Mesendoderm (in vitro differentiated cells): ENCODE measurements around the gene RBM39.
"Not testable (repeated sequence)": the region's sequence is repeated elsewhere in the genome, so short reads cannot be mapped to it uniquely, and the experiment has no call there.

Experiments used
- DNase-seq: peaks from one replicate; pipeline ENCODE4 v3.0.0; 2013
- H2AK5ac ChIP-seq: 2 replicates; pipeline ENCODE4 v1.6.1; 2013; ENCODE audit warnings: low read length, inconsistent platforms
- H2BK120ac ChIP-seq: 2 replicates; pipeline ENCODE4 v1.6.1; 2013; ENCODE audit warnings: low read depth, mild to moderate bottlenecking, low read length, moderate library complexity, mixed read lengths
- H2BK15ac ChIP-seq: replicated peaks from 2 replicates; pipeline ENCODE4 v1.6.1; 2013; ENCODE audit warnings: low read depth, mild to moderate bottlenecking, moderate library complexity
- H2BK5ac ChIP-seq: 2 replicates; pipeline ENCODE4 v1.6.1; 2013; ENCODE audit warnings: low read length, inconsistent platforms
- H3K18ac ChIP-seq: 2 replicates; pipeline ENCODE4 v1.6.1; 2013; ENCODE audit warnings: mild to moderate bottlenecking, low read length, mixed read lengths
- H3K23ac ChIP-seq: one replicate; pipeline ENCODE4 v1.6.1; 2013; ENCODE audit warnings: low read length
- H3K27ac ChIP-seq: 2 replicates; pipeline ENCODE4 v1.5.1; 2013; ENCODE audit warnings: low read depth, mild to moderate bottlenecking, inconsistent platforms, low read length, moderate library complexity
- H3K27me3 ChIP-seq: 2 replicates; pipeline ENCODE4 v1.6.1; 2013; ENCODE audit warnings: low read length, control low read depth, mild to moderate bottlenecking, inconsistent platforms; ENCODE audit not compliant: insufficient read depth, poor library complexity
- H3K36me3 ChIP-seq: 2 replicates; pipeline ENCODE4 v1.6.1; 2013; ENCODE audit warnings: low read length, inconsistent platforms; ENCODE audit not compliant: control insufficient read depth, insufficient read depth
- H3K4ac ChIP-seq: one replicate; pipeline ENCODE4 v1.6.1; 2013; ENCODE audit warnings: low read depth, mild to moderate bottlenecking, low read length, moderate library complexity
- H3K4me1 ChIP-seq: 2 replicates; pipeline ENCODE4 v1.6.1; 2013; ENCODE audit warnings: low read depth, low read length, inconsistent platforms; ENCODE audit not compliant: control insufficient read depth
- H3K4me2 ChIP-seq: 2 replicates; pipeline ENCODE4 v1.6.1; 2013; ENCODE audit warnings: low read length
- H3K4me3 ChIP-seq: 2 replicates; pipeline ENCODE4 v1.5.1; 2013; ENCODE audit warnings: mild to moderate bottlenecking, low read length
- H3K56ac ChIP-seq: one replicate; pipeline ENCODE4 v1.6.1; 2013; ENCODE audit warnings: low read length
- H3K79me1 ChIP-seq: 2 replicates; pipeline ENCODE4 v1.6.1; 2013; ENCODE audit warnings: low read length, inconsistent platforms
- H3K79me2 ChIP-seq: 2 replicates; pipeline ENCODE4 v1.6.1; 2013; ENCODE audit warnings: mild to moderate bottlenecking, low read length; ENCODE audit not compliant: control insufficient read depth, insufficient read depth
- H3K9ac ChIP-seq: 2 replicates; pipeline ENCODE4 v1.6.1; 2013; ENCODE audit warnings: low read length, inconsistent platforms
- H4K5ac ChIP-seq: one replicate; pipeline ENCODE4 v1.6.1; 2013; ENCODE audit warnings: low read length
- H4K8ac ChIP-seq: one replicate; pipeline ENCODE4 v1.6.1; 2013; ENCODE audit warnings: low read depth, mild to moderate bottlenecking, control low read depth, low read length, moderate library complexity
- WGBS: extraction: QIAGEN DNeasy Blood & Tissue Kit; methylation state at CpG from one replicate; pipeline ENCODE4 v1.1.7; 2013; ENCODE audit warnings: low lambda C conversion rate, missing lambda C conversion rate; ENCODE audit not compliant: insufficient coverage; ENCODE audit errors: extremely low coverage; 5-methylcytosine and 5-hydroxymethylcytosine counted together

The RBM39 gene

GRCh38 chr20:35710884-35711587 is 31.0 kb downstream of the RBM39 start:
- Histone ChIP-seq H3K4me1 (no peaks in the 10 kb centered on the region), H3K79me1 (peaks cover 7% of the 10 kb centered on the region), H3K27me3 (no peaks in the 10 kb centered on the region), H3K4ac (no peak overlapping the region), H3K4me2 (no peak overlapping the region), H3K18ac (no peak overlapping the region), H2AK5ac (no peak overlapping the region), H3K4me3 (no peak overlapping the region), H2BK15ac (no peak overlapping the region), H3K23ac (no peak overlapping the region), H3K79me2 (peaks cover 9% of the 10 kb centered on the region), H3K27ac (no peak overlapping the region), H4K5ac (no peak overlapping the region), H4K8ac (no peak overlapping the region), H3K36me3 (peaks cover 17% of the 10 kb centered on the region), H3K9ac (no peak overlapping the region), H2BK120ac (no peak overlapping the region), H3K56ac (no peak overlapping the region), H2BK5ac (no peak overlapping the region)
- DNase-seq = no peak
- no CpG with 5 or more reads among the region's 6 CpGs for WGBS

DNA sequence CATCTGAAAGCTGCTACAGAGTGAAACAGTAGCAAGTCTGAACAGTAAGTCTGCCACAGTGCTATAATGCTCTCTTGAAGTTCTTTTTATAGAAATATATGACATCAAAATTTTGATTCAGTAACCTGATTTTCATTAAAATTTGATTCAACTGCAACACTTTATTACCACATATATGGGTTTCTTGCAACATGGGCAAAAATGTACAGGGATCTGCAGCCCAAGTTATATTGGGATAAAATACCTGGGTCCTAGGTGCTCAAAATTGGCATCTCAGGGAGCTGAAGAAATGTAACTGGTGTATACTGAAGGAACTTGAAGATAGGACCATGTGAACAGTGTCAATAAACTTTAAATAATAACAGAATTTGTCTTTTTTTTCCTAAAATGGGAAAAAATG is 32.0 kb downstream of the RBM39 start:
- Histone ChIP-seq H3K4me3 (no peak overlapping the region), H3K4ac (no peak overlapping the region)

DNA sequence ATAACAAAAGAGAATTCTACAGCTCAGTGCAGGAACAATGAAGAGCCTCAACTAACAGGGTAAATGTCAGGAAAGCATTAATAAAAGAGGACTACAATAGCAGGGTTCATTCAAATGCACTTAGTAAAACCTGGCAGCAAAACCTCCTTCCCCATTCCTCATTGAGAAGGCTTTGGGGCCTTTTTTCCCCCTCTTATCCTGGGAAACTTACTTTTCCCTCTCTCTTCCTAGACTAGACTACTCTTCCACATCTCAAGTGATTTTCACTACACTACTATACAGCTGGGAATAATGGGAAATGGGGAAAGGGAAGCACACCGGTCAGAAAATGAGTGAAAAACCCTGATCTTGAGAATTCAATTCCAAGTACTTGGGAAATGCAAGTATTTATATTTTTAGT is 32.8 kb downstream of the RBM39 start:
- Histone ChIP-seq H4K5ac (no peak overlapping the region), H3K23ac (no peak overlapping the region), H3K18ac (no peak overlapping the region), H3K27ac (no peak overlapping the region), H3K9ac (no peak overlapping the region), H3K56ac (no peak overlapping the region), H3K4me2 (no peak overlapping the region), H3K79me2 (peaks cover 6% of the 10 kb centered on the region), H3K27me3 (no peaks in the 10 kb centered on the region), H3K4ac (no peak overlapping the region), H3K79me1 (peaks cover 5% of the 10 kb centered on the region), H2BK15ac (no peak overlapping the region), H2BK120ac (no peak overlapping the region), H4K8ac (no peak overlapping the region), H2AK5ac (no peak overlapping the region), H3K4me1 (no peaks in the 10 kb centered on the region), H2BK5ac (no peak overlapping the region), H3K4me3 (no peak overlapping the region), H3K36me3 (peaks cover 16% of the 10 kb centered on the region)
- DNase-seq = no peak
- WGBS = no CpG with 5 or more reads among the region's 1 CpG

More for the DNA sequence above, 32.0 kb downstream of the RBM39 start:
- Histone ChIP-seq H3K27ac (no peak overlapping the region), H4K5ac (no peak overlapping the region), H3K18ac (no peak overlapping the region), H3K79me2 (peaks cover 6% of the 10 kb centered on the region), H3K23ac (no peak overlapping the region), H2BK5ac (no peak overlapping the region), H3K56ac (no peak overlapping the region), H2BK15ac (no peak overlapping the region), H2BK120ac (no peak overlapping the region), H3K36me3 (peaks cover 16% of the 10 kb centered on the region), H3K79me1 (peaks cover 5% of the 10 kb centered on the region), H3K4me2 (no peak overlapping the region), H3K9ac (no peak overlapping the region), H2AK5ac (no peak overlapping the region), H3K27me3 (no peaks in the 10 kb centered on the region), H3K4me1 (no peaks in the 10 kb centered on the region), H4K8ac (no peak overlapping the region)
- no peak for DNase-seq

DNA sequence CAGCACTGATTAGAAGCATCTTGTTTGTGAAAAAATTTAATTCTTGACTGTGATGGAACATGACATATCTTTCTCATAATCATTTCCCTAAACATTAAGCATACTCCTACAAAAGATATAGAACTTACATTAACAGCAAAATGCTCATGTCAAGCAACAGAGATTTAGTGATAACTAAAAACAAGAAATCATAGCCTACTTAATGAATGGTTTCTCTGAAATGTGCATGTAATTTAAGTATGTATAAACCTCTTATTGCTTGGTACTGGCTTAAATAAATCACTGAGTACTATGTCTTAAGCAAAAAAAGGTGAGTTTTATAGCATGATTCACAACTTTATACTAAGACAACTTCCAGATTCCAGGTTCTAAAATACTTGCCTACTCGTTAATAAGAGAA is 33.6 kb downstream of the RBM39 start:
- H4K8ac ChIP-seq = no peak overlapping the region
- H3K27me3 ChIP-seq = no peaks in the 10 kb centered on the region
- no peak overlapping the region for H2BK5ac ChIP-seq
- H2AK5ac ChIP-seq = no peak overlapping the region
- no peak overlapping the region for H3K4me3 ChIP-seq
- H3K79me2 ChIP-seq = peaks cover 6% of the 10 kb centered on the region
- no peak overlapping the region for H3K4ac ChIP-seq
- H3K79me1 ChIP-seq = peaks cover 3% of the 10 kb centered on the region
- no peak overlapping the region for H3K23ac ChIP-seq
- DNase-seq = no peak
- no peaks in the 10 kb centered on the region for H3K4me1 ChIP-seq
- no peak overlapping the region for H3K27ac ChIP-seq
- no peak overlapping the region for H2BK15ac ChIP-seq
- H2BK120ac ChIP-seq = no peak overlapping the region
- H3K4me2 ChIP-seq = no peak overlapping the region
- H3K36me3 ChIP-seq = peaks cover 13% of the 10 kb centered on the region
- H4K5ac ChIP-seq = no peak overlapping the region
- no peak overlapping the region for H3K9ac ChIP-seq
- no peak overlapping the region for H3K56ac ChIP-seq
- no CpG with 5 or more reads among the region's 1 CpG for WGBS
- no peak overlapping the region for H3K18ac ChIP-seq

DNA sequence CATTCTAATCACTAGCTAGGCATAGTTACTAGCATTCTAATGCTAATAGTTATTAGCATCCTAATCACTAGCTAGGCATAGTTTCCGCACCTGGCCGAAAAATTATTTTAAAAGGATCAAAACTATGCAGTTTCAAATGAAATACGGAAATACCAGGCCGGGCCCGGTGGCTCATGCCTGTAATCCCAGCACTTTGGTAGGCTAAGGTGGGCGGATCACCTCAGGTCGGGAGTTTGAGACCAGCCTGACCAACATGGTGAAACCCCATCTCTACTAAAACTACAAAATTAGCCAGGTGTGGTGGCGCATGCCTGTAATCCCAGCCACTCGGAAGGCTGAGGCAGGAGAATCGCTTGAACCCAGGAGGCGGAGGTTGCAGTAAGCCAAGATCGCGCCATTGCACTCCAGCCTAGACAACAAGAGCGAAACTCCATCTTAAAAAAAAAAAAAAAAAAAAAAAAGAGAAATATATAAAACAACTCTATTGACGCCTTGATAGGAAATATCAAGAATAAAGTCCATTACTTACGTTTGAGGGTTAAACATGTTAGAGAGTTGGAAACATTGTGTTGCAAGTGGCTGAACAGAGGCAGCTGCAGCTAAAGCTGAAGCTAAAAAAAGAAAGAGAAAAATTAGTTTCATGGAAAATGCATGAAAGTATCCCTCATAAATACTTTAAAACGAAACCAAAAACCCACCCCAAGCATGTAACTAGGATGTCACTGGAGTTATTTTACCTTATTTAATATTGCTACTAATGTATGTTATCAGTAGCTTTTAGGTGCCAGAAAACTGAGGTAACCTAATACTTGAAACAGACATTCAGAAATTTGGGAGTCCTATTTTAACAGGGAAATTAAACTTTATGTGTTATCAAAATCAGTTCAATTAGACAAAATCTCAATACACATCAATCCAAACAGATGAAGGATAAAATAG is 35.2 kb downstream of the RBM39 start:
- not testable (repeated sequence) for H3K36me3 ChIP-seq
- no CpG with 5 or more reads among the region's 17 CpGs for WGBS

More for the DNA sequence above, 35.2 kb downstream of the RBM39 start:
- H3K23ac ChIP-seq, H3K4me1 ChIP-seq, DNase-seq, H2AK5ac ChIP-seq, H2BK15ac ChIP-seq, H3K79me1 ChIP-seq, H3K4me2 ChIP-seq, H3K9ac ChIP-seq, H3K18ac ChIP-seq, H2BK120ac ChIP-seq, H3K56ac ChIP-seq, H3K4ac ChIP-seq, H3K27ac ChIP-seq, H2BK5ac ChIP-seq, H3K4me3 ChIP-seq, H3K27me3 ChIP-seq, H4K8ac ChIP-seq, H3K79me2 ChIP-seq, H4K5ac ChIP-seq: not testable (repeated sequence)
